K562 treated with DMSO at 1 percent for 48 hours (cell line): ENCODE data around the gene TNS4. TPM values are rescaled to one million over a fixed set of nuclear protein-coding genes. Genes with fewer than 3 reads are reported as not detected.

ENCODE experiments used
- total RNA-seq: library from RNA; unstranded; fragments of 300-600 nt; gene quantifications from 2 replicates; pipeline ENCODE4 v1.2.3, GENCODE V29; 2022; ENCODE audit warnings: low replicate concordance; ENCODE audit errors: extremely low read depth

TNS4 gene, protein sequence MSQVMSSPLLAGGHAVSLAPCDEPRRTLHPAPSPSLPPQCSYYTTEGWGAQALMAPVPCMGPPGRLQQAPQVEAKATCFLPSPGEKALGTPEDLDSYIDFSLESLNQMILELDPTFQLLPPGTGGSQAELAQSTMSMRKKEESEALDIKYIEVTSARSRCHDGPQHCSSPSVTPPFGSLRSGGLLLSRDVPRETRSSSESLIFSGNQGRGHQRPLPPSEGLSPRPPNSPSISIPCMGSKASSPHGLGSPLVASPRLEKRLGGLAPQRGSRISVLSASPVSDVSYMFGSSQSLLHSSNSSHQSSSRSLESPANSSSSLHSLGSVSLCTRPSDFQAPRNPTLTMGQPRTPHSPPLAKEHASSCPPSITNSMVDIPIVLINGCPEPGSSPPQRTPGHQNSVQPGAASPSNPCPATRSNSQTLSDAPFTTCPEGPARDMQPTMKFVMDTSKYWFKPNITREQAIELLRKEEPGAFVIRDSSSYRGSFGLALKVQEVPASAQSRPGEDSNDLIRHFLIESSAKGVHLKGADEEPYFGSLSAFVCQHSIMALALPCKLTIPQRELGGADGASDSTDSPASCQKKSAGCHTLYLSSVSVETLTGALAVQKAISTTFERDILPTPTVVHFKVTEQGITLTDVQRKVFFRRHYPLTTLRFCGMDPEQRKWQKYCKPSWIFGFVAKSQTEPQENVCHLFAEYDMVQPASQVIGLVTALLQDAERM
- not detected in 2 replicates for total RNA-seq

DNA sequence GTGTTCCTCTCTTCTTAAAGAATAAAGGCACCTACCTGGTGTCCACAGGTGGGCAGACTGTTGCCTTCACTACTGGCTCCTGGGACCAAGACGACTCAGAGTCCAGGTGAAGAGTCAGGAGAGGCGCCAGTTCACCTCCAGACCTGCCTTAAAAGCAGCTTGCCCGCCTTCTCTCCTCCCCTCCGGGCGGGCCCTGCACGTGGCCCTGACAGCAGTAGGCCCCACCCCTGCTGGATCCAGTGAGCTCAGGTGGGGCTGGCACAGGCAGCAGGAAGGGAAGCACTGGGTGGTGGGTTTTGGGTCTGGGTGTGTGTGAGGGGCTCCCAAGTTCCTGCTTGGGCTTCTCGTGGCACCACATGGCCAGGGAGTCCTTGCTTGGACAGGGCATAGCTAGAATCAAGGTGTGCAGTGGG is at the start of gene TNS4:
TSS of gene TNS4 (minus strand) at position 125 of the 413 bp plus-strand sequence. CDS start 5,198 bp downstream, outside the sequence.

DNA sequence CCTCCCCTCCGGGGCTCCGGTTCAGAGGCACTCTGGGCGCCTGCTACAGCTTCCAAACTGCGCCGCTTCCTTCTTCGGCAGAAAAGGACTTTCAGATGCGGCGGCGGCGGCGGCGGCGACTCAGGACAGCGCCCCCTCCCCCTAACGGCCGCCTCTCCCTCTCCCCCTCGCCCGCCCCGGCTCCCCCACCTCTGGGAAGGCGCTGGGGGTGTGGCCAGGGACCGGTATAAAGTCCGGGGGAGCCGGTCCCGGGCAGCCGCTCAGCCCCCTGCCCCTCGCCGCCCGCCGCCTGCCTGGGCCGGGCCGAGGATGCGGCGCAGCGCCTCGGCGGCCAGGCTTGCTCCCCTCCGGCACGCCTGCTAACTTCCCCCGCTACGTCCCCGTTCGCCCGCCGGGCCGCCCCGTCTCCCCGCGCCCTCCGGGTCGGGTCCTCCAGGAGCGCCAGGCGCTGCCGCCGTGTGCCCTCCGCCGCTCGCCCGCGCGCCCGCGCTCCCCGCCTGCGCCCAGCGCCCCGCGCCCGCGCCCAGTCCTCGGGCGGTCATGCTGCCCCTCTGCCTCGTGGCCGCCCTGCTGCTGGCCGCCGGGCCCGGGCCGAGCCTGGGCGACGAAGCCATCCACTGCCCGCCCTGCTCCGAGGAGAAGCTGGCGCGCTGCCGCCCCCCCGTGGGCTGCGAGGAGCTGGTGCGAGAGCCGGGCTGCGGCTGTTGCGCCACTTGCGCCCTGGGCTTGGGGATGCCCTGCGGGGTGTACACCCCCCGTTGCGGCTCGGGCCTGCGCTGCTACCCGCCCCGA is 58.0 kb downstream of the TNS4 start, which contains the start of gene IGFBP4:
TSS of gene IGFBP4 (plus strand) at position 255 of the 792 bp plus-strand sequence. CDS start at position 541, 286 bp downstream.

Other genes with a start within 250 kb of the TNS4 start
- gene CDC6, start 213.7 kb downstream of the TNS4 start, total RNA-seq, result not detected in 2 replicates
- gene RARA, start 192.4 kb downstream of the TNS4 start, total RNA-seq, result not detected in 2 replicates
- not detected in 2 replicates for gene GJD3, start 136.9 kb downstream of the TNS4 start, total RNA-seq
- 1,142 TPM in 1 of 2 replicates, not detected in the other for gene TOP2A, start 83.7 kb downstream of the TNS4 start, total RNA-seq
- gene IGFBP4, start 58.2 kb downstream of the TNS4 start, total RNA-seq, result not detected in 2 replicates
- gene CCR7, start 63.8 kb upstream of the TNS4 start, total RNA-seq, result not detected in 2 replicates
- gene SMARCE1, start 146.2 kb upstream of the TNS4 start, total RNA-seq, result not detected in 2 replicates
- gene KRT222, start 163.6 kb upstream of the TNS4 start, total RNA-seq, result not detected in 2 replicates
- not detected in 2 replicates for gene KRT24, start 202.1 kb upstream of the TNS4 start, total RNA-seq